OCI-LY3 (cell line): Measurements from ENCODE around the gene DRGX.

Experiments
- H2AFZ ChIP-seq: fragments of 200-600, 300-600 bp; shearing (Covaris generic); 2 replicates; pipeline ENCODE4 v1.6.0; 2014; ENCODE audit warnings: antibody characterized with exemption, low read depth, low read length
- H3K27ac ChIP-seq: fragments of 200-600, 300-600 bp; sonication (generic); 2 replicates; pipeline ENCODE4 v1.5.1; 2014; ENCODE audit warnings: mild to moderate bottlenecking, low read length, moderate library complexity, mixed read lengths
- H3K27me3 ChIP-seq: fragments of 200-600, 300-600 bp; sonication (generic); 2 replicates; pipeline ENCODE4 v1.6.1; 2014; ENCODE audit warnings: low read depth, low read length, mixed read lengths
- H3K36me3 ChIP-seq: fragments of 200-600, 300-600 bp; sonication (generic); replicated peaks from 2 replicates; pipeline ENCODE3; 2014; ENCODE audit warnings: low read depth, low read length, mixed read lengths
- H3K4me1 ChIP-seq: fragments of 300-600, 200-600 bp; sonication (generic); 2 replicates; pipeline ENCODE4 v1.6.1; 2014; ENCODE audit warnings: low read length, mixed read lengths
- H3K4me2 ChIP-seq: fragments of 200-600, 300-600 bp; sonication (generic); 2 replicates; pipeline ENCODE4 v1.6.1; 2014; ENCODE audit warnings: low read length, mixed read lengths
- H3K4me3 ChIP-seq: fragments of 300-600, 200-600 bp; sonication (generic); 2 replicates; pipeline ENCODE4 v1.5.1; 2014; ENCODE audit warnings: antibody characterized with exemption, mild to moderate bottlenecking, low read length, moderate library complexity
- H3K79me2 ChIP-seq: fragments of 300-600, 200-600 bp; shearing (Covaris generic); 2 replicates; pipeline ENCODE4 v1.6.1; 2014; ENCODE audit warnings: mild to moderate bottlenecking, low read length, mixed read lengths
- H3K9ac ChIP-seq: fragments of 300-600, 200-600 bp; shearing (Covaris generic); 2 replicates; pipeline ENCODE4 v1.6.0; 2014; ENCODE audit warnings: mild to moderate bottlenecking, low read length, moderate library complexity
- H3K9me3 ChIP-seq: fragments of 200-600, 300-600 bp; shearing (Covaris generic); 2 replicates; pipeline ENCODE4 v1.6.1; 2014; ENCODE audit warnings: low read length, mixed read lengths; ENCODE audit not compliant: insufficient read depth
- H4K20me1 ChIP-seq: fragments of 200-600, 300-600 bp; sonication (generic); 2 replicates; pipeline ENCODE4 v1.6.1; 2016; ENCODE audit warnings: low read length, mixed read lengths; ENCODE audit not compliant: insufficient read depth
- CTCF ChIP-seq: fragments of 200-600, 300-600 bp; sonication (generic); IDR thresholded peaks from 2 replicates; pipeline ENCODE4 v1.5.1; 2014; ENCODE audit warnings: antibody characterized with exemption, low read length, low read depth
- EZH2phosphoT487 ChIP-seq: fragments of 200-600 bp; shearing (Covaris generic); IDR thresholded peaks from 2 replicates; pipeline ENCODE4 v1.6.1; 2018; ENCODE audit warnings: antibody characterized with exemption, mixed run types, low read depth

The DRGX gene

GRCh38 chr10:49324711-49325110, 71.2 kb downstream of the DRGX start:
- no peaks in the 10 kb centered on the region for H4K20me1 ChIP-seq
- H3K9ac ChIP-seq, result no peak overlapping the region
- H3K4me3 ChIP-seq, result no peak overlapping the region
- H3K9me3 ChIP-seq, result no peaks in the 10 kb centered on the region
- H3K27me3 ChIP-seq, result peaks cover 2% of the 10 kb centered on the region; the same call in 1 of the 2 replicates
- H3K79me2 ChIP-seq, result no peaks in the 10 kb centered on the region
- no peak overlapping the region for H2AFZ ChIP-seq
- H3K27ac ChIP-seq, result no peak overlapping the region
- TF ChIP-seq EZH2phosphoT487 (no peak), CTCF (no peak)
- H3K4me2 ChIP-seq, result no peak overlapping the region
- no peaks in the 10 kb centered on the region for H3K4me1 ChIP-seq
- H3K36me3 ChIP-seq, result no peaks in the 10 kb centered on the region

GRCh38 chr10:49323896-49324270, 72.0 kb downstream of the DRGX start:
- no peak overlapping the region for H3K9ac ChIP-seq
- no peaks in the 10 kb centered on the region for H3K4me1 ChIP-seq
- no peaks in the 10 kb centered on the region for H3K36me3 ChIP-seq
- no peak overlapping the region for H2AFZ ChIP-seq
- no peak overlapping the region for H3K4me2 ChIP-seq
- no peak overlapping the region for H3K27ac ChIP-seq
- H3K9me3 ChIP-seq, result no peaks in the 10 kb centered on the region
- H3K27me3 ChIP-seq, result peaks cover 2% of the 10 kb centered on the region; the same call in 1 of the 2 replicates
- H3K4me3 ChIP-seq, result no peak overlapping the region
- no peaks in the 10 kb centered on the region for H4K20me1 ChIP-seq
- TF ChIP-seq EZH2phosphoT487 (no peak), CTCF (no peak)
- no peaks in the 10 kb centered on the region for H3K79me2 ChIP-seq

GRCh38 chr10:49323171-49323895, 72.6 kb downstream of the DRGX start:
- no peaks in the 10 kb centered on the region for H3K9me3 ChIP-seq
- H3K4me3 ChIP-seq, result no peak overlapping the region
- no peaks in the 10 kb centered on the region for H3K4me1 ChIP-seq
- H3K9ac ChIP-seq, result no peak overlapping the region
- H3K79me2 ChIP-seq, result no peaks in the 10 kb centered on the region
- no peak overlapping the region for H3K4me2 ChIP-seq
- H3K27me3 ChIP-seq, result peaks cover 2% of the 10 kb centered on the region; the same call in 1 of the 2 replicates
- no peaks in the 10 kb centered on the region for H3K36me3 ChIP-seq
- TF ChIP-seq CTCF (no peak), EZH2phosphoT487 (no peak)
- no peaks in the 10 kb centered on the region for H4K20me1 ChIP-seq
- H3K27ac ChIP-seq, result no peak overlapping the region
- no peak overlapping the region for H2AFZ ChIP-seq

- H3K79me2 ChIP-seq, result no peaks in the 10 kb centered on the region
Observed at GRCh38 chr10:49322371-49323170, 73.3 kb downstream of the DRGX start.

More at GRCh38 chr10:49322371-49323170, 73.3 kb downstream of the DRGX start:
- Histone ChIP-seq H3K27ac (no peak overlapping the region), H2AFZ (no peak overlapping the region), H3K9me3 (no peaks in the 10 kb centered on the region), H3K4me1 (no peaks in the 10 kb centered on the region), H3K4me2 (no peak overlapping the region), H3K36me3 (no peaks in the 10 kb centered on the region), H3K9ac (no peak overlapping the region), H4K20me1 (no peaks in the 10 kb centered on the region), H3K27me3 (no peaks in the 10 kb centered on the region; the same call in 1 of the 2 replicates), H3K4me3 (no peak overlapping the region)
- no peak for TF ChIP-seq CTCF
- TF ChIP-seq EZH2phosphoT487, result no peak
